Activated CD8-positive, alpha-beta memory T cell treated with anti-CD3 and anti-CD28 coated beads, Interleukin-2, amount 50 U/mL, for 48 hours (primary cell): ENCODE measurements around the gene COPS6.

Experiments used
- DNase-seq: peaks from one replicate; pipeline ENCODE4 v3.0.0-alpha.2; 2020

The COPS6 gene

DNA sequence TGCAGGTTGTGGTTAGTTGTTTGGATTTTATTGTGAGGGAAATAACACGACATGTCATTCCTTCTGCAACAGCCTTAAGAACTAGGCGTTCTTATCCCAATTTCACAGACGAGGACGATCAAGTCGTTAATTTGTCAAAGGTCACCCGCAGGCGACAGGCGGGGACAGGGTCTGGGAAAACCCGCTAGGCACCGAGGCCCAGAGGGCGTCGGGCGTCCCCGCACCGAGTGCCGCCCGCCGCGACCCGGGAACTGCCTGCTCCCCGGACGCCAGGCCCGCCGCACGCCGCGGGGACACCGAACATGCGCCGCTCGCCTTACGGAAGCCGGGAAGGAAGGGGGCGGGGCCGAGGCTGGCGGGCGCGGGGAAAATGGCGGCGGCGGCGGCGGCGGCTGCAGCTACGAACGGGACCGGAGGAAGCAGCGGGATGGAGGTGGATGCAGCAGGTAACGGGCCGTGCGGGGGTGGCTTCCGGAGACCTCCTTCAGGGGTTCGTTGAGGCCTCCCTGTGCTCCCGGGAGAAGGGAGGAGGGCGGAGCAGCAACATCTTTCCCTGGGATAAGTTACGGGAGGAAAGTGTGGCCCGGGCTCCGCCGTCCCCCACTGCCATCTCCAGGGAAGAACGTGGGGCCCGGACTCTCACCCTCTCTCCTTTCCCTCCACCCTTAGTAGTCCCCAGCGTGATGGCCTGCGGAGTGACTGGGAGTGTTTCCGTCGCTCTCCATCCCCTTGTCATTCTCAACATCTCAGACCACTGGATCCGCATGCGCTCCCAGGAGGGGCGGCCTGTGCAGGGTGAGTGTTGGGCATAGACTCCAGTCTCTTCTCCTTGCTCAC, at the start of gene COPS6:
TSS of gene COPS6 (plus strand) at position 349 of the 837 bp plus-strand sequence. CDS start at position 371, 22 bp downstream.
- DNase-seq = peak; percentile 97

DNA sequence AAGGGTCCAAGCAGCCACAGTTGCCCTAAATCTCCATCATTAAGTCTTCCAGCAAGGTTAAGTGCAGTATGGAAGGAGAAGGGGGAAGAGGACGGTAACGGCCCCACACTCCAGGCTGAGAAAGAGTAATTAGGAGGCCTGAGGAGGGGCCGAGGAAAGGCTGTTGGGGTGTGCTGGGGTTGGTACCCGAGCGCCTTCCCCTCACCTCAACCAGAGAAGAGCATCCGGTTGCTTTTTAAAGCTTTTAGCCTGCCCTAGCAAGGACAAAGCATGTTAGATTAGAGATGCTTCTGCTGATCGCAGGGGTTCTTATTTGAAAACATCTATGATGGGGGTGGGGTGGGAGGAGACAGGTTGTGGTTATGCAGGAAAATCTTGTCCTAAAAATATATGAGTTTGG, 48.2 kb upstream of the COPS6 start:
- no peak for DNase-seq

DNA sequence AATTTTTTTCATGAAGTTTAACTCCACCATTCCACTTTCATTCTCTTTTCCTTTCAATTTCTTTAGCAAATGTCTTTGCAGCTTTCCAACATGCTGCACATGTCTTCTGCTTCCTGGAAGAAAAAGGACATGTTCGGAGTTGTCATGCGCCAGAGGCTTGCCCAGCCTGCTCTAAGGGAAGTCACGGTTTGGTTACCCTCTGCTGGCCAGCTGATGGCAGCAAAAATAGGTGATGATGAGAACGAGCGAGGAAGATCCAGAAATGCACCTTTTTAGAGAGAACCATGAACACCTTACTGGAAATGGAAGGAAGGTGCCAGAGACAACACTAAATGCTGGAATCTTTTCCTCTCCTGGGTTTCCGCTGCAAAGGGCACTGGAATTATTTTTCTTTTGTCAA, 44.1 kb upstream of the COPS6 start:
- no peak for DNase-seq

DNA sequence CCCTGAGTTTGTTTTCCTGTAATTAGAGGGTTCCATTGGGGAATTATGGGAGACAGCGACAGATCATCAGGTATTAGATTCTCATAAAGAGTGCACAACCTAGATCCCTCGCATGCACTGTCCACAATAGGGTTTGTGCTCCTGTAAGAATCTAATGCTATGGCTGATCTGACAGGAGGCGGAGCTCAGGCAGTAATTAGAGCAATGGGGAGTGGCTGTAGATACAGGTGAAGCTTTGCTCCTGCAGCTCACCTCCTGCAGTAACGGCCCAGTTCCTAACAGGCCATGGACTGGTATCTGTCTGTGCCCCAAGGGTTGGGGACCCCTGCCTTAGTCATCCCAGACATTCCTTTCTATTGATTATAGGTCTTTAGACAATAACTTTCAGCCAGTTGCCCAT, 40.1 kb upstream of the COPS6 start:
- DNase-seq = no peak

DNA sequence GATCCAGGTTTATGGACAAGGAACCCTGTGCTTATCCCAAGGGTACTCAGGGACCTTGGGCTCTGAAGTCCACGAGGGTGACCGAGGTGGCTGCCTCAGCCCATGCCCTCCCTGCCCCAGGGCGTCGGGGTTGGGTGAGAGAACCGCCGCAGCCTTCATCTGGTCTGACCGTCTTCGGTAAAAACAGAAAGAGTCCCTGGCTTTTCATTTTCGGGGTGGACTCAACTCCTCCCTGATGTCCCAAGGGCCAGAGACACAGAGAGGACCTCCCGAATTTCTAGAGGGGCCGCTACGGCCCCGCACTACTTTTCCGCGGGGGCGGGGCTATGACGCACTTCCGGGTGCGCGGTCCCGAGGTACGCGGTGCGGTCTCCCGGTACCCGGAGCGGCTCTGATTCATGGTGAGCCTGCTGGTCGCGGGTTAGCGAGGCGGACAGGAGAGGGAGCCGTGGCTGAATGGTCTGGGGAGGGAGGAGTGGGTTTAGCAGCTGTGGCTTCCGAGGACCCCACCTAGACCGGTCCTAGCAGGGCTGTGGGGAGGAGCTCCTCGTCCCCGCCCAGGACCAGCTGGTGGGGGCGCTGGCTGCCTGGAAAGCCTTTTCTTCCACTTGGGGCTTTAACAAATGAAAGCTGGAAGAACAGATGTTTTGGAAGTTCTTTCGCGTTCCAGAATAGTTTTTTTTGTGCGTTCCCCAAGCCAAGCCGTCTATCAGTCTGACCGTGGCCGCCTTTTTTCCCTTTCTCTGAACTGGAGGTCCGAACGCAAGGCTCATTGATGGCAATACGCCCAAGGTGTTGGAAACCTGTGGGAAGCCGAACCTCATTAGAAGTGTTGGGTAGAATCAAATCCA, 39.1 kb upstream of the COPS6 start, which contains the start of gene ZSCAN21:
TSS of gene ZSCAN21 (plus strand) at position 334 of the 851 bp plus-strand sequence. CDS start 7,233 bp downstream, outside the sequence.
- peak; percentile 95 for DNase-seq

DNA sequence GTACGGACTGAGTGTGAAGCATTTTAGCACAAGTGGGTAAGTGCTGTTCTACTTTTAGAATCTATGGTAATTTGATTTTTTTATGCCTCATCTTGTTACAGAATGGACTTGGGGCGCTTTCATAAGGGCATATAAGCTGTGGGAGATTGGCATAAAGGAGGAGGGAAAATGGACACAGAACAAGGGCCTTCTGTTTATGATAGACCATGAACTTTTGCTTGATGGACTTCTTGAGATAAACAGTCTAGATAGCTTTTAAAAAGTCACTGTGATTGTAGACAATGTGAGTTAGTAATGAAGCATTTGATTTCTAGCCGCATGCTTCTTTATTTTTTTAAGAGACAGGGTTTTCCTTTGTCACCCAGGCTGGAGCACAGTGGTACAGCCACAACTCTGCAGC, 37.2 kb upstream of the COPS6 start:
- no peak for DNase-seq

DNA sequence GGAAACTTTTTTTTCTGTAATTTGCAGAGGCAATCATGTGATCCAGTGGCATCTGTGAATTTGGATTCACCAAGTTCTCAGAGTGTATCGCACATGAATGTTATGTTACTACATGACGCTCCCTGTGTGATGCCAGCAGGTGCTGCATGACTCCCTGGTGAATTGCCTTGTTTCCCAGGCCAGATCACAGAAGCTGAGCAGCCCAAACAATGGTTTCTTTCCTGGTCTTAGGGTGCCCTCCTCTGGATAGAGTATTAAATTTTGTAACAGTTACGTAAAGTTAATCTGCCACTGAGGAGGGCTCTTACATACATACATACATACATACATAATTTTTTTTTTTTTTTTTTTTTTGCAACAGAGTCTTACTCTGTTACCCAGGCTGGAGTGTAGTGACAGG, 35.6 kb upstream of the COPS6 start:
- no peak for DNase-seq

DNA sequence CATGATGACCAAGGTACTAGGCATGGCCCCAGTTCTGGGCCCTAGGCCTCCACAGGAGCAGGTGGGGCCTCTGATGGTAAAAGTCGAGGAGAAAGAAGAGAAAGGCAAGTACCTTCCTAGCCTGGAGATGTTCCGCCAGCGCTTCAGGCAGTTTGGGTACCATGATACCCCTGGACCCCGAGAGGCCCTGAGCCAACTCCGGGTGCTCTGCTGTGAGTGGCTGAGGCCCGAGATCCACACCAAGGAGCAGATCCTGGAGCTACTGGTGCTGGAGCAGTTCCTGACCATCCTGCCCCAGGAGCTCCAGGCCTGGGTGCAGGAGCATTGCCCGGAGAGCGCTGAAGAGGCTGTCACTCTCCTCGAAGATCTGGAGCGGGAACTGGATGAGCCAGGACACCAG, 31.8 kb upstream of the COPS6 start:
- DNase-seq = no peak

DNA sequence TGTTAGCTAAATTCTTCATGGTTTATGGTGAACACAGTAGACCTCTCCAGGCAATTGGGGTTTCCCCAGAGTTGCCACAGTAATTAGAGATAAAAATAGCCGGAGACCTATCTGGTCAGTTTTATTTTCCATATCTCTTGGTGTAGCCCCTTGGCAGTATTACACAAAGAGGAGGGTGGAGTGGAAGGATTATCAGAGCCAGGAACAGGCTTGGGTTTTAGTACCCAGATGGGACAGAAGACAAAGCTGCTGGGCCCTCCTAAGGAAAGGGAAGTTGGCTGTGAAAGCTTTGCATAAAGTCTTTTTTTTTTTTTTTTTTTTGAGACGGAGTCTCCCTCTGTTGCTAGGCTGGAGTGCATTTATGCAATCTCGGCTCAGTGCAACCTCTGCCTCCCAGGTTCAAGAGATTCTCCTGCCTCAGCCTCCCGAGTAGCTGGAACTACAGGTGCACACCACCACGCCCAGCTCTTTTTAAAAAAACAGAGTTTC, 29.5 kb upstream of the COPS6 start:
- no peak for DNase-seq

DNA sequence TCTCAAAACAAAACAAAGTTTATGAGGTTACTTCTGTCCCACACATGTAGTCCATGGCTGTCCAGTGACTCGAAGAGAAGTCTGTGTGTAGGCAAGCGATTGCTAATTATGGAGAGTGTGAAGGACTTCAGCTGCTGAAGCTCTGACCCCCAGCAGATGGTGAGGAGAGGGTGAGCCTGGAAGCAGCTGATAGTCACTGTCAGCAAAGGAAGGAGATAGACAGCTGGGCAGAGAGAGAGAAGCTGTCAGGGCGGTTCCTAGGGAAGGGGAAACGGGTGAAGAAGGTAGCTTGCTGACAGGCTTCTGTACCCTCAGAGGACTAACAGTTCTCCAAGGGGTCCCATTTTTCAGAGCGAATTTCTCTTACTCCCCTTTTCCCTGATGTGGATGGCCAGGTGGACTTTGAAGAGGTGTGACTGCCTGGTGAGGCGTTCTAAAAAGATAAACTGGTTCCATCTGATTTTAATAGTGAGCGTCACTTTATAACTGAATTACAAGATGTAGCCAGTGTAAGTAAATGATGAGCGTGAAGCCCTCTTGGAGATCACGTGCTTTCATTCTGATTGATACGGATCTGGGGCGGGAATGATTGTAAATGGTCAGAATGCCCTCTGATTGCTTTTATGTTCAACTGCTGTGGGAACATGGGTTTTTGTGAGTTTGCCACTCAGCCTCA, 27.1 kb upstream of the COPS6 start:
- no peak for DNase-seq

DNA sequence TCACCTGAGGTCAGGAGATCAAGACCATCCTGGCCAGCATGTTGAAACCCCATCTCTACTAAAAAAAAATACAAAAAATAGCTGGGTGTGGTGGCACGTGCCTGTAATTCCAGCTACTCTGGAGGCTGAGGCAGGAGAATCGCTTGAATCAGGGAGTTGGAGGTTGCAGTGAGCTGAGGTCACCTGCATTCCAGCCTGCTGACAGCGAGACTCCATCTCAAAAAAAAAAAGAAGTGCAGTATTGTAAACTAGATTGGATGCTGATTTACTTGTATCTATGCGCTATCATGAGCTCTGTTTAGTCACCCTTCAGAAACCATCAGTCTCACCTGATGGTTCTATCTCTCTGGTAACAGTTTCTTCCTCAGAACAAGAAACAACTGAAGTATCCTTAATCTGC, 25.4 kb upstream of the COPS6 start:
- no peak for DNase-seq

DNA sequence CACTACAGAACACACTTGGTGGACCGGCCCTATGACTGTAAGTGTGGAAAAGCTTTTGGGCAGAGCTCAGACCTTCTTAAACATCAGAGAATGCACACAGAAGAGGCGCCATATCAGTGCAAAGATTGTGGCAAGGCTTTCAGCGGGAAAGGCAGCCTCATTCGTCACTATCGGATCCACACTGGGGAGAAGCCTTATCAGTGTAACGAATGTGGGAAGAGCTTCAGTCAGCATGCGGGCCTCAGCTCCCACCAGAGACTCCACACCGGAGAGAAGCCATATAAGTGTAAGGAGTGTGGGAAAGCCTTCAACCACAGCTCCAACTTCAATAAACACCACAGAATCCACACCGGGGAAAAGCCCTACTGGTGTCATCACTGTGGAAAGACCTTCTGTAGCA, 24.6 kb upstream of the COPS6 start:
- DNase-seq = no peak

DNA sequence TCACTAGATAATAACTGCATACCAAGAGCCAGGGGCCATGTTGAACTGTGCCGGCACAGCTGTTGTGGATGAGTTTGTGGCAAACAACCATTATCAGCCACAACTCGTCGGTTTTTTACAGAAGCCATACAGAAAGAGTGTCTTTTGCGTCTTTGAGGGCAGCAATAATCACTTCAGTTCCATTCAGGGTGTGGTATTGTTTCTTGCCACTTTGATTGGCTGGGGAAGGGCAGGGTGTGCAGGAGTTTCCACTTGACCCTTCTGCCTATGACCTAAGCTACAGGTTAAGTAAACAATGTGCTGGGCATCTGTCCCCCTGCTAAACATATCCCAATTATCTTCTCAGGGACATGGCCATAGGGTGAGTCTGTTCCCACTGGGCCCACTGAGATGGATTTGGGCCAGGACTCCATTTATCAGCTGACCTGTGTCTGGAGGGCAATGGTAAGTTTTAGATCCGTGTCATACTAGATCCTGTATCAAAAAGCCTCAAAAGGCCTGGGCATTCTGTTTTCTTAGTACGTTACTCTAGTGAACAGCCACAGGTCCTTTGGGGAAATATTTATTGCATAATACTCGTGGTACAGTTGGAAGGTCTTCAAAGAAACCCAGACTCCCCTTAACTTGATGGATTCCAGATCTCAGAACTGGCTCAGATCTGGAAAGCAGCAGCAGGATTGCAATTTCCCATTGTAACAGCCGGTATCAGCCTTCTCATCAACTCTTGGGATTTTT, 23.1 kb upstream of the COPS6 start:
- DNase-seq = no peak

DNA sequence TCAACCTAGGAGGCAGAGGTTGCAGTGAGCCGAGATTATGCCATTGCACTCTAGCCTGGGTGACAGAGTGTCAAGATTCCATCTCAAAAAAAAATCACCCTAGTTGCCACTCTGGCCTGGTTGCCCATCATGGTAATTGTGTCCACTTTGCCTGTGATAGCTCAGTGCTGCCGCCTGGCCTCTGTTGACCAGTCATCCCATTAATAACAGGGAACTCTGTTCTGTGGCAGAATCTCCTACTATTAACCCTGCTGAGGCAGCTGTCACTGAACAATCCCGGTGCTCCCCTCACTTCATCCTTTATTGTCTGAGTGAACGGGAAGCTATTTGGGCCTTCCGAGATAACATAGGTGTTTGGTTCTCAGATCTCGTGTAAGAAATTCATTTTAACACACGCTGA, 21.8 kb upstream of the COPS6 start:
- DNase-seq = no peak

DNA sequence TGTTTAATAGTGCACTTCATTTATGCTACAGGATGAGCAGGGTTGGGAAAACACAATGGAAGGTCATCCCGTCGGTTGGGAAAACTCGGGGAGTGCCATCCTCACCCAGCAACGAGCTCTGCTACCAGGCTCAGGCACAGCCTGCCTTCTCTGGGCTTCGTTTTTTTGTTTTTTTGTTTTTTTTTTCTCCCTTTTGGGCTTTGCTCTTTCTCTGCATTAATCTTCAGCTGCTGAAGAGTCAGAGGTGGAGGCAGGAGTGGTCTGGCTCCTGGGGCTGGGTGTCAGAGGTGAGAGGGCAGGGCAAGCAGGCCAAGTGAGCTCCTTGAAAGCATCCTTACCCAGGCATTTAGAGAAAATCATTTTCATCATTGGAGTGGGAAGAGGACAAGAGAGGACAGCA, 18.8 kb upstream of the COPS6 start:
- no peak for DNase-seq

DNA sequence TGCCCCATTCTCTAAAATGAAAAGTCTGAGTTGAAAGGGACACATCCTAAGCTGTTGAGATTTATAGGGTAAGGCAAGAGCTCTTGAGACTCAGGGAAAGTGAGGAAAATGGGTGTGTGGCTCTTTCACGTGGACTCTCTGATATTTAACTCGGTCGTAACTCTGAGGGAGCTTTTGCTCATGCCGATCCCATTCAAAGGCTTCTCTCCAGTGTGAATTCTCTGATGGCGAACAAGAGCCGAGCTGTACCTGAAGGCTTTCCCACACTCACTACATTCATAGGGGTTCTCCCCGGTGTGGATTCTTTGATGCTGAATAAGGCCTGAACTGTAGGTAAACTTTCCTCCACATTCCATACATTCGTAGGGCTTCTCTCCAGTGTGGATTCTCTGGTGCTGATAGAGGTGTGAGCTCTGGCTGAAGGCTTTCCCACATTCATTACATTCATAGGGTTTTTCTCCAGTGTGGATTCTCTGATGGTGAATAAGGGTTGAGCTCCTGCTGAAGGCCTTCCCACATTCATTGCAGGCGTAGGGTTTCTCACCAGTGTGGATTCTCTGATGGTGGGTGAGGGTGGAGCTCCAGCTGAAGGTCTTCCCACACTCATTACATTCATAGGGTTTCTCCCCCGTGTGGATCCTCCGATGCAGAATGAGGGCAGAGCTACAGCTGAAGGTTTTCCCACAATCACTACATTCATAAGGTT, 17.6 kb upstream of the COPS6 start:
- DNase-seq = no peak

DNA sequence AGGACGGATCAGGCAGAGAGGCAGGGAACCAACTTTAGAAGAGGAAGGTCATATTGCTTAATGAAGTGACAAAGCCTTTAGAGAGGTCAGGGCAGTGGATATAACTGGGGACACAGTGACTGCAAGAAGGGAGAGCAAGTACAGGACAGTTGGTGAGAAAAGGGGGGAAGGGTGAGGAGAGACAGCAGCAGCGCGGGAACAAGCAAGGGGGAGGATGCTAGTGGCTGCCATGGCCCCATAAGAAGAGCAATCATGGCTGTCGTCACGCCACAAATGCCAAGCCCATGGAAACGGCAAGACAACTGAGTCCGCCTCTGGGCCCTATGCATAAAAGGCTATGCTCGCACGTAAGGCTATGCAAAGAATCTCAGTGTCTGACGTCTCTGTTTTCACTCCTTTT, 16.3 kb upstream of the COPS6 start:
- no peak for DNase-seq

DNA sequence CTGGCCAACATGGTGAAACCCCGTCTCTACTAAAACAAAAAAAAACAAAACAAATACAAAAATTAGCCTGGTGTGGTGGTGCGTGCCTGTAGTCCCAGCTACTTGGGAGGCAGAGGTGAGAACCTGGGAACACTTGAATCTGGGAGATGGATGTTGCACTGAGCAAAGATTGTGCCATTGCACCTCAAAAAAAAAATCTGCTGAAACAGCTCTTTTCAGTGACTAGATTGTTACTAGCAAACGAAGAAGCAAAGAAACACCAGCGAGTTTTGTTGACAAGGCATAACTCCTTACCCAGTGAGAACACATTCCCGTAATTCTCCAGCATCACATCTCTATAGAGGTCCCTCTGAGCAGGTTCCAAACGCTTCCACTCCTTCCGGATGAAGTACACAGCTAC, 13.9 kb upstream of the COPS6 start:
- no peak for DNase-seq

DNA sequence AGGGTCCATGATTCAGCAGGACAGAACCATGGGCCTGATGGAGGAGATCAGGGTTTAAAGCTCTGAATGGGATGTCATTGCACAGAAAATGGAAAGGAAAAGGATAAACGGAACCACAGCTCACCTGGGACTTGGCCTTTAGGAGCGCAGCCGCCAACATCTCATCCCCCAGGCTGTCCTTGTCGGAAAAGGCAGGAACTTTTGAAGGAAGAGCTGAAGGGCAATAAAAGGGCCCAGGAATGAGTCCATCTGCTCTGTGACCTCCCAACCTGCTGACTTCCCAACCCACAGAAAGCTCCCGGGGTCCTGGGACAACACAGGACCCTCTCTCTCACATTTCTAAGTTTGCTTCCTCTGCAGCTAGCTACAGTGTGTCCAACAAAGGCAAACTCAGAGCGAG, 13.4 kb upstream of the COPS6 start:
- no peak for DNase-seq

DNA sequence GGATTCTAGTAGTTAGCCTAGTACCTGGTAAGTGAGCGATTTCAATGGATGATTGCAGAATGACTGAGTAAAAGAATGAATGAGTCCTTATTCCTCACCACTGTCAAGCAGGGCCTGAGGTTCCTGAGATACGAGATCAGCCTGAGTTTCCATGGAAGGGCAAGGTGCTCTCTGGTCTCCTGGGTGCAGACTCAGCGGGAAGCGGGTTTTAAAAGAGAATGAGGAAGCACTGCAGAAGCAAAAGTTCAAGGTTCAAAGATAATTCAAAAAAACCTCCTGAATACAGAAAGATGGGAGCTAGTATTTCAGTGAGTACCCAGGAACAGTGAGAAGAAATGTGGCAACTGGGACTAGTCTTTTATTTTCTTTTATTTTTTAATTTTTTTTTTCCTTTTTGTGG, 11.6 kb upstream of the COPS6 start:
- DNase-seq = no peak

DNA sequence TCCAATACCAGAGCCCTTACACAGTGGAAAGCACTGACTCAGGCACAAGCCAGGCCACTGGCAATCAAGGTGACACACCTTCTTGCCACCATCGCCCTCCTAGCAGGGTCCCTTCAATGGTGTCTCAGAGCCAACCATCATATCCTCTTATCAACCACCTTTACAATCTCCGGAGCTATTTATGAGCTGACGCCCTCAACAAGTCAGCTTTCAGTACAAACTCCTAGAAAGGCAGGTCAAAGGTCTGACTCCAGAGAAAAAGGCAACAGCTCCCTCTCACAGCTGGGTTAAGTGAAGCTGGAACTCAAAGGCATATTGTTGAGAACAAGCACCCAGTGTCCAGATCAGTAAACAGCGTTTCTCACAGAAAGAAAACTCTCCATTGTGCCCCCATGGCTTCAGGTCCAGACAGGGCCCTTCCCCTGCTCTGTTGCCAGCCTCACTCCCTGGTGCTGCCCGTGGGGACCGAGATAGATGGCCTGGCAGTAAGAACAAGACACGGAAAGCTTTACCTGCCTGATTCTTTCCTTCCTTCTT, 9.7 kb upstream of the COPS6 start:
- no peak for DNase-seq
